ENCODE data around the gene NPAS2.

Gene NPAS2

GRCh38 chr2:100928235-100928634 is 108.3 kb downstream of the NPAS2 start:
- Histone ChIP-seq H3K27ac (no peak overlapping the region), H3K4me3 (no peak overlapping the region)
- TF ChIP-seq CTCF (IDR thresholded peaks at IDR 0.05) = no peak
- DNase-seq (ENCODE audit: low spot score) = peak; percentile 17

GRCh38 chr2:100929147-100929546 is 109.2 kb downstream of the NPAS2 start:
- Histone ChIP-seq H3K27ac (no peak overlapping the region), H3K4me3 (no peak overlapping the region)
- peak; percentile 33 for DNase-seq (ENCODE audit: low spot score)
- no peak for TF ChIP-seq CTCF (IDR thresholded peaks at IDR 0.05)

GRCh38 chr2:100934504-100935371 is 114.8 kb downstream of the NPAS2 start:
- TF ChIP-seq CTCF (IDR thresholded peaks at IDR 0.05) = no peak
- DNase-seq (ENCODE audit: low spot score) = peak; percentile 55
- Histone ChIP-seq H3K27ac (no peak overlapping the region), H3K4me3 (no peak overlapping the region)

GRCh38 chr2:100935372-100935752 is 115.4 kb downstream of the NPAS2 start:
- DNase-seq (ENCODE audit: low spot score) = no peak
- TF ChIP-seq CTCF (IDR thresholded peaks at IDR 0.05) = no peak
- no peak overlapping the region for H3K27ac ChIP-seq
- no peak overlapping the region for H3K4me3 ChIP-seq

- H3K4me3 ChIP-seq = no peak overlapping the region
- peak; percentile 40 for DNase-seq (ENCODE audit: low spot score)
- no peak overlapping the region for H3K27ac ChIP-seq
- no peak for TF ChIP-seq CTCF (IDR thresholded peaks at IDR 0.05)
Measured at GRCh38 chr2:100936070-100936741, 116.3 kb downstream of the NPAS2 start.

GRCh38 chr2:100936972-100937542 is 117.1 kb downstream of the NPAS2 start:
- DNase-seq (ENCODE audit: low spot score) = no peak
- H3K4me3 ChIP-seq = no peak overlapping the region
- no peak for TF ChIP-seq CTCF (IDR thresholded peaks at IDR 0.05)
- H3K27ac ChIP-seq = no peak overlapping the region
